Activated naive CD8-positive, alpha-beta T cell (primary cell): ENCODE data around the gene NEUROD1.

Source experiments
- H3K27ac Mint-ChIP-seq: one replicate; pipeline ENCODE4 v1.8.0; 2021; ENCODE audit warnings: mixed read lengths
- H3K27me3 Mint-ChIP-seq: one replicate; pipeline ENCODE4 v1.8.0; 2021; ENCODE audit warnings: mixed read lengths
- H3K36me3 Mint-ChIP-seq: one replicate; pipeline ENCODE4 v1.8.0; 2021; ENCODE audit warnings: mixed read lengths
- H3K4me1 Mint-ChIP-seq: one replicate; pipeline ENCODE4 v1.8.0; 2021; ENCODE audit warnings: low read depth, mixed read lengths
- H3K4me3 Mint-ChIP-seq: one replicate; pipeline ENCODE4 v1.8.0; 2021; ENCODE audit warnings: mild to moderate bottlenecking, mixed read lengths
- H3K9me3 Mint-ChIP-seq: one replicate; pipeline ENCODE4 v1.8.0; 2021; ENCODE audit warnings: low read depth, mixed read lengths

The NEUROD1 gene

DNA sequence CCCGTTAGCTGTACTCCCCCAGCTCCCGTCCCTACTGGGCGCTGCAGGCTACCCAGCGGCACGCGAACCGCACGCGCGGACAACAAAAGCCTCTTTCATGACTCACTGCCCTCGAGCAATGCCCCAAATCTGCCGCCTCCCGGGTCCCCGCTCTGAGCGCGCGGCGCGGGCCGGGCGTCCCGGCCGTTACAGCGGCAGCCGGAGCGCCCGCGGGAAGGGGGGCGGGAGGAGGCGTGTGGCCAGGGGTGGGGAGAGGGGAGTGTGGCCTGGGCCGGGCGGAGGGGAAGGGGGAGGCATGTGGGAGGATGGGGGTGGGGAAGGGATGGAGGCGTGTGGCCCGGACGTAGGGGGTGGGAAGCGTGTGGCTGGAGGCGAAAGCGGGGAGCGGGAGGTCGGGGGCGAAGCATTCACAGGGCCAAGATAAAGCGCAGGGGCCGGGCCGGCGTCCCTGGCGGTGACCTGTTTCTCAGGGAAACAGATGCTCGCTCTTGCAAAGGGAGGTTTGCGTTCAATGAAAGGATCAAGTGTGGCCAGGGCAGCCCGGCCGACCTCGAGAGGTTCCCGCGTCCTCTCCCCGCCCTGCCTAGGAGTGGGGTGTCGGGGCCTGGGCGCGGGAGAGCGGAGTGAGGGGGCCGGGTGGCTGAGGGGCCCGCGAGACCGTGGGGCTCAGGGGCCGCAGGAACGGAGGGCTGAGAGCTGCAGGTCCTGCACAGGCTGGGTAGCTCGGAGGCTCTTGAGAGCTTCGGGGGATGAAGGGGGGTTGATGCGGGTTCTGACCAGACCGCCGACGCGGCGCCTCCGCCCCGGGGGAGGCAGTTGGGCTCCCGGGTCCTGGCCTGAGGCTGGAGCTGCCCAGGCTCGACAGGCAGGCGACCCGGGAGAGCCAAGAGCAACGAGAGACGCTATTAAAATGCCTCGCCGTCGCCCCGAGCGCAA is 3.5 kb upstream of the NEUROD1 start:
- H3K27ac Mint-ChIP-seq = no peak overlapping the region
- peaks cover 44% of the 10 kb centered on the region for H3K4me1 Mint-ChIP-seq
- peaks cover under 1% of the 10 kb centered on the region for H3K36me3 Mint-ChIP-seq
- H3K9me3 Mint-ChIP-seq = peaks cover 3% of the 10 kb centered on the region
- H3K27me3 Mint-ChIP-seq = peaks cover 61% of the 10 kb centered on the region
- peak overlapping the region; percentile 78 for H3K4me3 Mint-ChIP-seq

DNA sequence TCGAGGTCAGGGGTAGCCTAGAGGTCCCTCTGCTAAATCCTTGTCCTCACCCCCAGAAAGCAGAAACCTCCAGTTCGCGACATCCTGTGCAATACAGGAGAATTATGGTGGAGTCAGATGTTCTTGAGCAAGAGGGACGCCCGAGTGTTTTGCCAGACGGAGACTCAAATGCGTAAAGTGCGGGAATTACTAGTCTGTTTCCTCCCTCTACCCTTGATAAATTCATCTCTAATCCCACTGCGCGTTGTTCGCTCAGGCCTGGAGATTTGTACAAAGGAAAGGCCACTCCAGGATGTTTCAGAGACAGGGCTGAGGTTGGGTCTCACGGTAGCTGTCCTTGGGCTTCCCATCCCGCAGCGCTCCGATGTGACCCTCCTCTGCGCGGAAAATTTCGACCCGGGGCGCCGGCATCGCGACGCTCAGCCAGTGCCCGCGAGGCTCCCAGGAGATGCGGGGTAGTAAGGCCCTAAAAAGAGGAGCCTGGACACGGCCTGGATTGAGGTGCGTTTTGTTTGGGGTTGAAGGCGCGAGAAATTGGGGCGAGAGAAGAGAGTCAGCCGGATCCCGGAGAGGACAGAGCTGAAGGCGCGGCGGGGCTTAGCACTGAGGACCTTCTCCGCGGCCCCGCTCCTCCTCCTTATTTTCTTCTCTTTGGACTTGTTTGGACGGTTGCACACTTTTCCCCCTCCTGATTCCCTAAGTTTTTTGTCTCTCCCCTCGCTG is 2.6 kb upstream of the NEUROD1 start:
- Mint-ChIP-seq H3K4me1 (peaks cover 48% of the 10 kb centered on the region), H3K27me3 (peaks cover 64% of the 10 kb centered on the region), H3K27ac (no peak overlapping the region), H3K9me3 (peaks cover 6% of the 10 kb centered on the region), H3K4me3 (peak overlapping the region; percentile 78), H3K36me3 (peaks cover 4% of the 10 kb centered on the region)

DNA sequence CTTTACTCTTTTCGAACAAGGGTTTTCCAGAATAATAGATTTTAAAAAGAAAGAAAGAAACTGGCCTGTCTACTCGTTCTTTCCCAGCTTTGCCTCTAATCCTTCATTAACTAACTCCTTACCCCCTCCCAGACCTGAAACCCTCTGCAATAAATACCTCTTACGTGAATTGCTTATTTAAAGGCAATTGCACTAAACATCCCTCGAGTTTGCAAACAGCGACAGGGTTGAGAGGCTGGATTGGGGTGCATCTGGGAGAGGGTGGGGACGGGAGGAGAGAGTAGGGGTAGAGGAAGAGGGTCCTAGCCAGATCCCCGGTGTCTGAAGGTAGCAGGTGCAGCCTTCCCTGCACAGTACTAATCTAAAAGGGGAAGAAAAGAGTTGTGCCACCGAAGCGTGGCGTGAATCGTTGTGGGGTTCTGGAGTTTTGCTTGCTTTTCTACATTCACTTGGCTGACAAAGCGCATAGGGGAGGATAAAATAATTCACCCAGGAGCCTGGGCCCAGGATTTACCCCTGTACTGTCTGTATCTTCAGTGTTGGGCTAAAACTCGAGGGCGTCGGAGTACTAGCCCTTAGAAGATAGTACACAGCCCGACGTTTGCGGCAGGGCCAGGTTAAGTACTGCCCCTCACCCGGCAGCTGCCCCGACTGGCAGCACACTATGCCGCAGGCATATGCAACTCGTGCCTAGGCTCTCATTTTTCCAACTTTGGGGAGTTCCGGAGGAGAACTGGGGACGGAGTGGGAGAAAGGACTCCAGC is 1.9 kb upstream of the NEUROD1 start:
- H3K4me1 Mint-ChIP-seq = peaks cover 52% of the 10 kb centered on the region
- peaks cover 6% of the 10 kb centered on the region for H3K36me3 Mint-ChIP-seq
- peaks cover 6% of the 10 kb centered on the region for H3K9me3 Mint-ChIP-seq
- H3K27ac Mint-ChIP-seq = no peak overlapping the region
- peak overlapping the region; percentile 78 for H3K4me3 Mint-ChIP-seq
- peaks cover 62% of the 10 kb centered on the region for H3K27me3 Mint-ChIP-seq

DNA sequence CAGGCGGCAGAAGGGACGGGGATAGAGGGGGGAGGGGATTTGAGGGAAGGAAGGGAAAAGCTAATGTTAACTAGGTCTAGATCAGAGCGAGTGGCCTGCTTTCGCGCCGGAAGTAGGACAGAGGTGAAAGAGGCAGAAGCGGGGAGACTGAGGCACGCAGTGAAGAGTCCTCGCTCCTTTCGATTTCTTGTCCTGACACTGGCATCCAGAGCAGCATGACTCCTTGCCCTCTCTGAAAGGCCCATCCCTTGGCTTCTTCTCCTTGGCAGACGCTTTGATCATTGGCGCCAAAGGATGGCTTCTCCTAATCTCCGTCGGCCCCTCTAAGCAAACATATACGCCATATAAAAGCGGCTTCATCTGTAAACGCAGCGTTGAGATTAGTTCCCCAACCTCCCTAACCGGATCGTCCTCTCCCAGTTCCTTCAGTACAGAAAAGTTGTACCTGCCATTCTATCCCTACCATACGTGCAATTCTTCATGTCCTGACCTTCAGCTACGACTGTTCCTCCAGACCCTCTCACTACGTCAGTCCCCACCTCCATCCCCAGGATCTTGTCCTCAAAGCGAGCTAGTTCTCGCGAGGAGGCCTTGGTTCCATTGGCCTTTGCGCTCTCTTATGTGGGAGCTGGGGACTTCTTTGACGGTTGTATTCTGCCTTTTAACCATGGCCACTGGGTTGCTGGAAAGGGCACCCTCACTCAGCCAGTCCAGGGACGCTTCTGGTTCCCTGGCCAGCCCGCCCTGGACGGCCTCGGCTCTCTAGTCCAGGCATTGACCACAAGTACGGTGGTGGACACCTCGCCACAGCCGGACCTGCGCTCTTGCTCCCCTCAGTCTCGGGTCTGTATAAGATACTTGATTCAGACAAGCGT is 857 bp upstream of the NEUROD1 start:
- peaks cover 65% of the 10 kb centered on the region for H3K27me3 Mint-ChIP-seq
- peak overlapping the region; percentile 66 for H3K4me3 Mint-ChIP-seq
- H3K36me3 Mint-ChIP-seq = peaks cover 6% of the 10 kb centered on the region
- peaks cover 52% of the 10 kb centered on the region for H3K4me1 Mint-ChIP-seq
- peaks cover 6% of the 10 kb centered on the region for H3K9me3 Mint-ChIP-seq
- no peak overlapping the region for H3K27ac Mint-ChIP-seq

DNA sequence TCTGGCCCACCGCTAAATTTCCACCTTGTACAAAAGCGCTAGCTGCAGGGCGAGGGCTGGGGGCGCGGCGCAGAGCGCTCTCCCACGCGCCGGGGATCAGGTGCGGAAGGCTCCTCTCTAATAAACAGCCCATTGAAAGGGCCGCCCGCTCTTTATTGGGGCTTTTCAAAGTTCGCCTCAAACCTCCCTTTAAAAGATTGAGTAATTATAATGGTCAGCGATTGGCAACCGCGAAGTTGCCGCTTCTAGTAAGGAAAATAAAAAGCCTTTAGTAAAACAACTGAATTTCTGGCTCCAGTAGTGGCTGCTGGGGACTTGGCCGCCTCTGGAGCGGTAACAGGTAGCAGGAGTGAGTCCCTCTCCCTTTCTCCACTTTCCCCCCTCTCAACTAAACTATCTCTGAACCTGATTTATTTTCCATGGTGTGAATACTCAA is 755 bp downstream of the NEUROD1 start:
- peaks cover 46% of the 10 kb centered on the region for H3K4me1 Mint-ChIP-seq
- H3K36me3 Mint-ChIP-seq = peaks cover 6% of the 10 kb centered on the region
- H3K9me3 Mint-ChIP-seq = peaks cover 6% of the 10 kb centered on the region
- no peak overlapping the region for H3K4me3 Mint-ChIP-seq
- H3K27me3 Mint-ChIP-seq = peaks cover 59% of the 10 kb centered on the region
- H3K27ac Mint-ChIP-seq = no peak overlapping the region

DNA sequence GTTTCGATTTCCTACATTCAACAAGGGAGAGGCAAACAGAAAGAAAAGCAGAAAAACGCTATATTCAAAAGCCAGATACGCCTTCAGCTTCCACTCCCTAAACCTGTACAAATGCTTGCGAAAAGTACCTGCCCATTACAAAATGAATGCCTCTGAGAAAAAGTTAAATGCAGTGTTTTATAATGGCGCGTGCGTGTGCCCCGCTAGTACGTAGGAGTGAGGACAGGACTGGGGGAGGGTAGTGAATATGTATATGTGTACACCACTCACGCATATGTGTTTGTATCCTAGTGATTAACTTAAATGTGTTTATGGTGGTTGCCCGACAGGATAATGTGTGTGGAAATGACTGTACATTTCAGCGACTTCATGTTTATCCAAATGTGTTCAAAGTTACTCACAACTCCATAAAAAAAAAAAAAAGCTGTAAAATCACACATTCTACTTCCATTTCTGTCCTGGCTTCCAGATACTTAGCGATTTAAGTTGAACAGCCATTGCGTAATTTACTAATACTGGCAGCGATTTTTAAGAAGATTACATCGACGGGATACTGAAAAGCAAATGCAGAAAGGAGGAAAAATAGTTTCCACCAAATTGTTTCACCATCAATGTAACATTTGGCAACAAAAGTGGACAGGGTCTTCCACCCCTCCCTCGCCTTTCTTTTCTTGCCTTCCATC is 1.3 kb downstream of the NEUROD1 start:
- Mint-ChIP-seq H3K4me3 (no peak overlapping the region), H3K27ac (peak overlapping the region; percentile 61), H3K4me1 (peaks cover 42% of the 10 kb centered on the region), H3K9me3 (peaks cover 6% of the 10 kb centered on the region), H3K36me3 (peaks cover 6% of the 10 kb centered on the region), H3K27me3 (peaks cover 58% of the 10 kb centered on the region)

DNA sequence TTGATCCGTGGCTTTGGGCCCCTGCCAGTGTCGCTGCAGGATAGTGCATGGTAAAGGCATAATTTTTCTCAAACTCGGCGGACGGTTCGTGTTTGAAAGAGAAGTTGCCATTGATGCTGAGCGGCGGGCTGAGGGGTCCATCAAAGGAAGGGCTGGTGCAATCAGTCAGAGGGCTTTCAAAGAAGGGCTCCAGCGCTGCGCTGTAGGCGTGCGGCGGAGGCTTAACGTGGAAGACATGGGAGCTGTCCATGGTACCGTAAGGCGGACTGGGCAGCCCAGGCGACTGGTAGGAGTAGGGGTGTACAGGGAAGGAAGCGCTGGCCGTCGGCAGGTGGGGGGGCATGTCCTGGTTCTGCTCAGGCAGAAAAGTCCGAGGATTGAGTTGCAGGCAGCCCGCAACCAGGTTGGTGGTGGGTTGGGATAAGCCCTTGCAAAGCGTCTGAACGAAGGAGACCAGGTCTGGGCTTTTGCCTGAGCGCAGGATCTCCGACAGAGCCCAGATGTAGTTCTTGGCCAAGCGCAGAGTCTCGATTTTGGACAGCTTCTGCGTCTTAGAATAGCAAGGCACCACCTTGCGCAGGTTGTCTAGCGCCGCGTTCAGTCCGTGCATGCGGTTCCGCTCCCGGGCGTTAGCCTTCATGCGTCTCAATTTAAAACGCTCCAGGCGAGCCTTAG is 2.3 kb downstream of the NEUROD1 start:
- Mint-ChIP-seq H3K4me1 (peaks cover 39% of the 10 kb centered on the region), H3K27me3 (peaks cover 59% of the 10 kb centered on the region), H3K9me3 (peaks cover 6% of the 10 kb centered on the region), H3K27ac (peak overlapping the region; percentile 41), H3K4me3 (peak overlapping the region; percentile 38), H3K36me3 (peaks cover 6% of the 10 kb centered on the region)

DNA sequence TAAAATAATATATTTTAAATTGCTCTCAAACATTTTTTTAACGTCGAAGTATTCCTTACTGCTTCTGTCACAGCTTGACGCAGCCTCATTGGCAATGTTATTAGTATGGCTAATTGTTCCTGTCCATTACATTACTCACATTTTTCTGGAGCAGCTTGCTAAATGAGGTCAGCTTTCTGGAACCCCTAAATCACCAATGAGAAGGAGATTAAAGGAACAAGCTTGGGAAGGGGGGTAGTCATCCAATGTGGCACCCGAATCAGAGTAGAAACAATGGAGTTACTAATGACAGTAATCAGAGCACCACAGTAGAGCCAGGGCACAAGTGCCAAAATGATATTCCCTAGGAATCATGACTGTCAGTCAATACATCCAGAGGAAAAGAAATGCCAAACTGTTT is 5.1 kb downstream of the NEUROD1 start:
- no peak overlapping the region for H3K27ac Mint-ChIP-seq
- H3K9me3 Mint-ChIP-seq = peaks cover 6% of the 10 kb centered on the region
- peaks cover 43% of the 10 kb centered on the region for H3K27me3 Mint-ChIP-seq
- no peak overlapping the region for H3K4me3 Mint-ChIP-seq
- peaks cover 20% of the 10 kb centered on the region for H3K4me1 Mint-ChIP-seq
- peaks cover 6% of the 10 kb centered on the region for H3K36me3 Mint-ChIP-seq

DNA sequence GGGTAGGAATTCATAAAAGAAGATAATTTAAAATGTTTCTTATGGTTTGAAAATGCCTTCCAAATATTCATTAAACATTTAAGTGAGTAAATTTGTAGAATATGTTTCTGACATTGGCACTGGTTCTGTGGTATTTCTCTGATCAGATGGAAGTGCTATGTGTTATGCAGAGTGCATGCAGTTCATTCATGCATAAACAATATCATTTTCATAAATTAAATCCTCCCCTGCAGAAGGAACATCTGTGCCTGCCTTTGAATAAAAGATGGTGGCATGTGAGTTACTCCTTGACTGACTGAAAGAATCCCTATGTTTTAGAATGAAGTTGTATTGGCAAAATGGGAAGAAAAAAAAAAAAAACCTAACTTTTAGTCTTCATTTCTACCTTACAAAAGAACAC is 5.9 kb downstream of the NEUROD1 start:
- H3K36me3 Mint-ChIP-seq = peaks cover 6% of the 10 kb centered on the region

DNA sequence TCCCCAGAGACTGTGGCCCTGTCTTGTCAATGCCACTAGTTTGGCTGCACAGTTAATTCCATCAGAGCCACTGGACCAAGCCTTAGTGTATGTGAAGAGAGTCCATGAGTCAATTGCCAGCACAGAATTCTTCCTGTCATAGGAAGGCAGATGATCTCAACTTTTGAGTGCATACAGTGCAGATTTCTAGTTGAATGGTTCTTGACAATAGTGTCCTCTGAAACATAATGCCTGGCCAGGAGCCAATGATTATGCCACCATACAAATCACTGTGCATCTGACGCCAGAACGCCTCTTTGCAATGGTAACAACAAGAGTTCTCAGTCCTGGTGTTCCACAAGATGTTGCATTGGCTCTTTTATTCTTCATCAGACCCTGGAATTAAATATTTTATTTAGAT is 7.1 kb downstream of the NEUROD1 start:
- H3K9me3 Mint-ChIP-seq = no peaks in the 10 kb centered on the region
- H3K4me3 Mint-ChIP-seq = no peak overlapping the region
- peaks cover 33% of the 10 kb centered on the region for H3K27me3 Mint-ChIP-seq
- H3K27ac Mint-ChIP-seq = no peak overlapping the region
- H3K4me1 Mint-ChIP-seq = peaks cover 14% of the 10 kb centered on the region
- peaks cover 2% of the 10 kb centered on the region for H3K36me3 Mint-ChIP-seq

More for the DNA sequence above, 5.9 kb downstream of the NEUROD1 start:
- Mint-ChIP-seq H3K4me3 (no peak overlapping the region), H3K27me3 (peaks cover 37% of the 10 kb centered on the region), H3K4me1 (peaks cover 19% of the 10 kb centered on the region), H3K9me3 (peaks cover 6% of the 10 kb centered on the region), H3K27ac (no peak overlapping the region)

DNA sequence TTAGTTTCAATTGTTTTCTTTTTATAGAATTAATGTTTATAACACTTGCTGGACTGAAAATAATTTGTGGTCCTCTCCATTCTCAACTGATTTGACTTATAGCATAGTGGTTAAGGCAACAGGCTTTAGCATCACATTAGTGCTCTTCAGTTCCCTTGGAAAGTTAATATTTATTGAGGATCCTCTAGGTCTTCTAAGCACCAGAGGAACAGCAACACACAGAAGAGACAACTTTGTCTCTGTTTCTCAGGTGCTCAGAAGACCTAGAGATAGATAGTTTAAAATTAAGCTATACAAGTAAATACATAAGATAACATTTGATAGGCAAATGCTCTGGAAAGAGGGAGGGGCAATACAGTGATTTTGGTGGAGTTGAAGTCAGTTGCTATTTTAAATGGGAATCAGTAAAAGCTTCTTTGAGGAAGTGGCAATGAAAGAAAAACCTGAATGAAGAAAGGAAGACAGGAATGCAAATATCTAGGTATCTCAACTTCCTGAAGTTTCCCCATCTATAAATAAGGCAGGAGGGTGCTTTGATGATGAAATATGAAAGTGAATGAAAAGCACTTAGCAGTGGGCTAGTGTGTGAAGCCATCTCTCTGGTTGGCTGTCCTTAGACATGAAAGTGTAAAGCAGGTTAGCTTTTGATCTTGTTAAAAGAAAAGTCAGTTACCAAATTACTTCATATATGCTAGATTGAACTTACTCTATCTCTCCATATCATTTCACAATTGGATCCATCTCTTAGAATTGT is 7.9 kb downstream of the NEUROD1 start:
- Mint-ChIP-seq H3K4me1 (peaks cover 9% of the 10 kb centered on the region), H3K9me3 (no peaks in the 10 kb centered on the region), H3K36me3 (no peaks in the 10 kb centered on the region), H3K4me3 (no peak overlapping the region), H3K27me3 (peaks cover 26% of the 10 kb centered on the region), H3K27ac (no peak overlapping the region)

DNA sequence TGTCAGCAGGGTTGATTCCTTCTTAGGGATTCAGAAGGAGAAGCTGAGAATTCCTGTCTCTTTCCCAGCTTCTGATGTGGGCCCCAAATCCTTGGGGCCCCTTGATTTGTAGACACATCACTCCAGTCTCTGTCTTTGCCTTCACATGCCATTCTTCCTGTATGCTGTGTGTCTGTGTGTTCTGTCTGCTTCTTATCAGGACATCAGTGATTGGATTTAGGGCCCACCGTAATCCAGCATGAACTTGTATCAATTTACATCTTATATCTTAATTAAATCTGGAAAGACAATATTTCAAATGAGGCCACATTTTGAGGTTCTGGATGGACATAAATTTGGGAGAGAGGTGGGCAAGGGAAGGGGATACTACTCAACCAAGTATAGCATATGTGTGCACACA is 9.7 kb downstream of the NEUROD1 start:
- H3K36me3 Mint-ChIP-seq = peaks cover 4% of the 10 kb centered on the region
- H3K27ac Mint-ChIP-seq = no peak overlapping the region
- peaks cover 9% of the 10 kb centered on the region for H3K4me1 Mint-ChIP-seq
- H3K4me3 Mint-ChIP-seq = no peak overlapping the region
- peaks cover 23% of the 10 kb centered on the region for H3K27me3 Mint-ChIP-seq
- peaks cover 16% of the 10 kb centered on the region for H3K9me3 Mint-ChIP-seq

DNA sequence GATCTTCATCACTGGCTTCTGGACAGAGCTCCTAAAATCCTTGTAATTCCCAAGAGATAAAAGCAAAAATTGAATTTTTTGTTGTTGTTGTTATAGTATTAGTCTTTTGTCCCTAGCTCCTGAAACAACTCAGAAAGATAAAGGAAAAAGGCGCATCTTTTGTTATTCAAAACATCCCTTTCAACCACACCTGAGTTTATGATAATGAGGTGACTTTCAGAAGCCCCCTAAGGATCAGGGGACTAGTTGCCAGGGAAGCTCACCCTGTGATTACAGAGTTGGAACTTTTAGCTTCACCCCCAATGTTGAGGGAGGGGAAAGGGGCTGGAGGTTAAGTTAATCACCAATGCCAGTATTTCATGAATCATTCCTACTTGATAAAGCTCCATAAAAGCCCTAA is 13.1 kb downstream of the NEUROD1 start:
- Mint-ChIP-seq H3K4me1 (peaks cover under 1% of the 10 kb centered on the region), H3K4me3 (no peak overlapping the region), H3K27ac (no peak overlapping the region), H3K36me3 (peaks cover 5% of the 10 kb centered on the region), H3K9me3 (peaks cover 18% of the 10 kb centered on the region), H3K27me3 (peaks cover 16% of the 10 kb centered on the region)
